Bronchial epithelial cell (primary cell): ENCODE measurements around the gene MPST. TPM values are rescaled to one million over a fixed set of nuclear protein-coding genes. Genes with fewer than 3 reads are reported as not detected.
"Not testable (repeated sequence)": the region's sequence is repeated elsewhere in the genome, so short reads cannot be mapped to it uniquely, and the experiment has no call there.

Source experiments
- DNase-seq: peaks from one replicate; pipeline ENCODE4 v3.0.0-alpha.2; 2010; ENCODE audit warnings: low read depth
- FAIRE-seq: peaks from 2 replicates; lab custom pipeline; 2011; peaks lifted over from hg19 to GRCh38; lab: Jason Lieb, UNC
- H3K27me3 ChIP-seq: 2 replicates; pipeline ENCODE4 v1.5.1; 2011; ENCODE audit warnings: low read length; ENCODE audit not compliant: control insufficient read depth, insufficient read depth
- H3K36me3 ChIP-seq: 2 replicates; pipeline ENCODE4 v1.5.1; 2011; ENCODE audit warnings: low read length; ENCODE audit not compliant: control insufficient read depth, insufficient read depth
- H3K4me3 ChIP-seq: 2 replicates; pipeline ENCODE4 v1.5.1; 2011; ENCODE audit warnings: mild to moderate bottlenecking, low read depth, low read length, control low read depth
- total RNA-seq: library from RNA; depleted of rRNA; stranded (reverse); fragments of >200 nt; gene quantifications from 2 replicates; pipeline ENCODE4 v1.2.1, GENCODE V29; 2014
- TF ChIP-seq, protein P1 (sequence below): IDR thresholded peaks from 2 replicates; pipeline ENCODE4 v1.5.1; 2011; ENCODE audit warnings: mild to moderate bottlenecking, moderate library complexity, low read length, control low read depth, inconsistent platforms; ENCODE audit not compliant: insufficient read depth, severe bottlenecking

The MPST gene
- total RNA-seq, 1 donor from 2014 or later, result 121 TPM

DNA sequence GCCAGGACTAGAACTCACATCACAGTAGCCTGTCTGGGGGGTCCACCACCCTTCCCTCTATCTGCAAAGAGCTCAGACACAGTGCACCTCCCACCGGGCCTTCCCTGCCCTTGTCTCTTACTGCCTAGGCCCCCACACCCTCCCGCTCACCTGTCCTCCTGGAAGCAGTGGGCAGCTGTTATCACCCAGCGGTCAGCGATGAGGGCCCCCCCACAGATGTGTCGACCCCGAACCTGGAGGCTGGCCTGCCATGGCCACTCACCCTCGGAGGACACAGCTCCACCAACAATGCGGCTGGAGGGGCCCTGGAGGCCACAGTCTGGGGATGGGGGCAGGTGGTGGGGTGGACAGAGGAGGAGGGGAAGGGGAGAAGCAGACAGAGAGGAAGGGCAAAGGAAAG lies 50.8 kb downstream of the MPST start:
- no peak for DNase-seq
- Histone ChIP-seq H3K27me3 (peaks cover 9% of the 10 kb centered on the region), H3K4me3 (no peak overlapping the region), H3K36me3 (no peaks in the 10 kb centered on the region)
- FAIRE-seq, result no peak
- TF ChIP-seq, protein P1, sequence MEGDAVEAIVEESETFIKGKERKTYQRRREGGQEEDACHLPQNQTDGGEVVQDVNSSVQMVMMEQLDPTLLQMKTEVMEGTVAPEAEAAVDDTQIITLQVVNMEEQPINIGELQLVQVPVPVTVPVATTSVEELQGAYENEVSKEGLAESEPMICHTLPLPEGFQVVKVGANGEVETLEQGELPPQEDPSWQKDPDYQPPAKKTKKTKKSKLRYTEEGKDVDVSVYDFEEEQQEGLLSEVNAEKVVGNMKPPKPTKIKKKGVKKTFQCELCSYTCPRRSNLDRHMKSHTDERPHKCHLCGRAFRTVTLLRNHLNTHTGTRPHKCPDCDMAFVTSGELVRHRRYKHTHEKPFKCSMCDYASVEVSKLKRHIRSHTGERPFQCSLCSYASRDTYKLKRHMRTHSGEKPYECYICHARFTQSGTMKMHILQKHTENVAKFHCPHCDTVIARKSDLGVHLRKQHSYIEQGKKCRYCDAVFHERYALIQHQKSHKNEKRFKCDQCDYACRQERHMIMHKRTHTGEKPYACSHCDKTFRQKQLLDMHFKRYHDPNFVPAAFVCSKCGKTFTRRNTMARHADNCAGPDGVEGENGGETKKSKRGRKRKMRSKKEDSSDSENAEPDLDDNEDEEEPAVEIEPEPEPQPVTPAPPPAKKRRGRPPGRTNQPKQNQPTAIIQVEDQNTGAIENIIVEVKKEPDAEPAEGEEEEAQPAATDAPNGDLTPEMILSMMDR, result no peak

DNA sequence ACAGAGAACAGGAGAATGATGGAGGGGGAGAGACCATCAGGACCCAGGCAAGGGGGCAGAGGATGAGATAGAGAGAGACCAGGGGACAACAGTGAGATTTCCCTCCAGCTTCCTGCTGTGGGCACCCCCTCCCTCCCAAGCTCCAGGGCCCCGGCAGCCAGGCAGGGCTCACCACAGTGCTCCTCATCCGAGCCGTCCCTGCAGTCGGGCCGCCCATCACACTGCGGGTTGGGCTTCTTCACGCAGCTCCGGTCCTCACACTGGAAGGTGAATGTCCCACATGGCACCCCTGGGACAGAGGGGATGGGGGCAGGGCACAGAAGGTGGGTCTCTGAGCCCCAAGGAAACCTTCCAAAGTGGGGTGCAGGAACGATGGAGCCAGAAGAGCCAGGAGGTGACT lies 51.2 kb downstream of the MPST start:
- TF ChIP-seq, protein P1, result no peak
- peaks cover 9% of the 10 kb centered on the region for H3K27me3 ChIP-seq
- DNase-seq (no peak), FAIRE-seq (peak; percentile 32)
- no peak overlapping the region for H3K4me3 ChIP-seq
- no peaks in the 10 kb centered on the region for H3K36me3 ChIP-seq

DNA sequence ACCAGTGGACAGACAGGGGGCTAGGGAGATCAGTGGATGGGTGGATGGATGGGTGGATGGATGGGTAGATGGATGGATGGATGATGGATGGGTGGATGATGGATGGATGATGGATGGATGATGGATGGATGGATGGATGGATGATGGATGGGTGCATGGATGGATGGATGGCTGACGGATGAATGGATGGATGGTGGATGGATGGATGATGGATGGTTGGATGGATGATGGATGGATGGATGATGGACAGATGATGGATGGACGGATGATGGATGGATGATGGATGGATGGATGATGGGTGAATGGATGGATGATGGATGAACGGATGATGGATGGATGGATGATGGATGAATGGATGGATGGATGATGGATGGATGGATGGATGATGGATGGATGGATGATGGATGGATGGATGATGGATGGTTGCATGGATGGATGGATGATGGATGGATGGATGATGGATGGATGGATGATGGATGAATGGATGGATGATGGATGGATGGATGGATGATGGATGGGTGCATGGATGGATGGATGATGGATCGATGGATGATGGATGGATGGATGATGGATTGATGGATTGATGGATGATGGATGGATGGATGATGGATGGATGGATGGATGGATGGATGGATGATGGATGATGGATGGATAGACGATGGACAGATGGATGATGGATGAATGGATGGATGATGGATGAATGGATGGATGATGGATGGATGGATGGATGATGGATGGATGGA lies 52.5 kb downstream of the MPST start:
- DNase-seq, H3K36me3 ChIP-seq, H3K27me3 ChIP-seq, H3K4me3 ChIP-seq: not testable (repeated sequence)
- peak; percentile 43 for FAIRE-seq

DNA sequence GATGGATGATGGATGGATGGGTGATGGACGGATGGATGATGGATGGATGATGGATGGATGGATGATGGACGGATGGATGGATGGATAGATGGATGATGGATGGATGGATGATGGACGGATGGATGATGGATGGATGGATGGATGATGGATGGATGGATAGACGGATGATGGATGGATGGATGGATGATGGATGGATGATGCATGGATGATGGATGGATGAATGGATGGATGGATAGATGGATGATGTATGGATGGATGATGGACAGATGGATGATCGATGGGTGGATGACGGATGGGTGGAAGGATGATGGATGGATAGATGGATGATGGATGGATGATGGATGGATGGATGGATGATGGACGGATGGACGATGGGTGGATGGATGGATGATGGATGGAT lies 53.1 kb downstream of the MPST start:
- Histone ChIP-seq H3K4me3 (no peak overlapping the region), H3K27me3 (peaks cover 9% of the 10 kb centered on the region), H3K36me3 (no peaks in the 10 kb centered on the region)
- TF ChIP-seq, protein P1, result no peak
- FAIRE-seq, result no peak
- DNase-seq, result no peak

DNA sequence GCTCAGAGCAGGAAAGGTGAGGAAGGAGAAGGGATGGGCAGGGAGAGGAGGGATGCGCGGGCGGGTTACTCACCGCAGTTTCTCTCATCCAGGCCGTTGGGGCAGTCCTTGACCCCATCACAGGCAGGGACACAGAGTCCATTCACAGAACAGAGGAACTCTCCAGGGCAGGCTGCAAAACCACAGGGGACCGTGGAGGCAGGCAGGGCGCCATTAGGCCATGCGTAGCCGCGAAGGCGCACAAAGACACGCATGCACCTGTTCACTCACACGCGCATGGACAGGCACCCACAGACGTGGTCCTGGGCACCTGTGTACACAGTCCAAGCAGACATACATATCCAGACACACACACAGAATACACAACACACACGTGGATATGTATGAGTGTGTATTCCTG lies 55.0 kb downstream of the MPST start:
- H3K36me3 ChIP-seq, result no peaks in the 10 kb centered on the region

DNA sequence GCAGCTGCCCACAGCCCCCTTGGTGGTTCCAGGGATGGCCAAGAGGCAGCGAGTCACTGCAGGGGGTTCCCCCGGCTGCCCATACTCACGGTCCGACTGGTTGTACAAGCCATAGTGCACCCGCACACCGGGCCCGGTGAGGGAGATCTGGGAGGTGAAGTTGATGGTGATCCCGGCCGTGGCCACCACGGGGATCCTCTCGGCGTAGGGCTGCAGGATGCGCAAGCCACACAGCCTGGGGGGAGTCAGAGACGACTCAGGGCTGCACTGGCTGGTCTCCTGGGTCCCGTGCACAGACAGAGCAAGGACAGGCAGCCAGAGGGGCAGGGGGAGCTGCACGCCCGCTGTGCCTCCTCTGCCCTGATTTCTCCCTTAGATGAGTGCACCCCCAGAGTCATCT lies 55.5 kb downstream of the MPST start:
- peaks cover 7% of the 10 kb centered on the region for H3K27me3 ChIP-seq
- FAIRE-seq, result no peak

More for the DNA sequence above, 55.0 kb downstream of the MPST start:
- DNase-seq (no peak), FAIRE-seq (peak; percentile 84)
- Histone ChIP-seq H3K4me3 (no peak overlapping the region), H3K27me3 (peaks cover 9% of the 10 kb centered on the region)
- TF ChIP-seq, protein P1, result no peak

More for the DNA sequence above, 55.5 kb downstream of the MPST start:
- H3K36me3 ChIP-seq, result no peaks in the 10 kb centered on the region
- TF ChIP-seq, protein P1, result no peak
- no peak overlapping the region for H3K4me3 ChIP-seq
- no peak for DNase-seq
